ENCODE data around the gene SLC25A44.

The SLC25A44 gene

GRCh38 chr1:156194300-156194652 lies 372 bp downstream of the SLC25A44 start:
- H3K9me3 Mint-ChIP-seq: peaks cover 11% of the 10 kb centered on the region
- H3K27ac Mint-ChIP-seq: peak overlapping the region; percentile 97
- peaks cover 7% of the 10 kb centered on the region for H3K27me3 Mint-ChIP-seq (ENCODE audit: low read depth, poor library complexity)
- H3K4me1 Mint-ChIP-seq: peaks cover 34% of the 10 kb centered on the region
- H3K36me3 Mint-ChIP-seq (ENCODE audit: low read depth): peaks cover under 1% of the 10 kb centered on the region
- no peak for TF ChIP-seq CTCF (IDR thresholded peaks at IDR 0.05)
- DNase-seq: no peak
- peak overlapping the region; percentile 96 for H3K4me3 Mint-ChIP-seq

GRCh38 chr1:156195853-156196252 lies 1.9 kb downstream of the SLC25A44 start:
- DNase-seq: no peak
- Mint-ChIP-seq H3K4me3 (peak overlapping the region; percentile 96), H3K27ac (no peak overlapping the region), H3K4me1 (peaks cover 34% of the 10 kb centered on the region), H3K27me3 (ENCODE audit: low read depth, poor library complexity) (peaks cover 3% of the 10 kb centered on the region), H3K9me3 (no peaks in the 10 kb centered on the region), H3K36me3 (ENCODE audit: low read depth) (peaks cover 12% of the 10 kb centered on the region)
- TF ChIP-seq CTCF (IDR thresholded peaks at IDR 0.05): no peak

- TF ChIP-seq CTCF (IDR thresholded peaks at IDR 0.05): no peak
- H3K4me1 Mint-ChIP-seq: peaks cover 34% of the 10 kb centered on the region
- H3K4me3 Mint-ChIP-seq: no peak overlapping the region
- DNase-seq: no peak
- H3K9me3 Mint-ChIP-seq: no peaks in the 10 kb centered on the region
- peaks cover 12% of the 10 kb centered on the region for H3K36me3 Mint-ChIP-seq (ENCODE audit: low read depth)
- H3K27ac Mint-ChIP-seq: no peak overlapping the region
- peaks cover 3% of the 10 kb centered on the region for H3K27me3 Mint-ChIP-seq (ENCODE audit: low read depth, poor library complexity)
Measured at GRCh38 chr1:156196445-156196844, 2.5 kb downstream of the SLC25A44 start.

- peaks cover 18% of the 10 kb centered on the region for H3K4me1 Mint-ChIP-seq
- H3K27ac Mint-ChIP-seq: no peak overlapping the region
- H3K36me3 Mint-ChIP-seq (ENCODE audit: low read depth): peaks cover 12% of the 10 kb centered on the region
- TF ChIP-seq CTCF (IDR thresholded peaks at IDR 0.05): no peak
- no peaks in the 10 kb centered on the region for H3K9me3 Mint-ChIP-seq
- DNase-seq: no peak
- no peak overlapping the region for H3K4me3 Mint-ChIP-seq
- peaks cover 3% of the 10 kb centered on the region for H3K27me3 Mint-ChIP-seq (ENCODE audit: low read depth, poor library complexity)
Measured at GRCh38 chr1:156198831-156199349, 5.0 kb downstream of the SLC25A44 start.

- no peak for DNase-seq
- Mint-ChIP-seq H3K4me3 (no peak overlapping the region), H3K36me3 (ENCODE audit: low read depth) (peaks cover 12% of the 10 kb centered on the region), H3K9me3 (no peaks in the 10 kb centered on the region), H3K27me3 (ENCODE audit: low read depth, poor library complexity) (peaks cover 3% of the 10 kb centered on the region), H3K4me1 (peaks cover 10% of the 10 kb centered on the region), H3K27ac (no peak overlapping the region)
- TF ChIP-seq CTCF (IDR thresholded peaks at IDR 0.05): no peak
Measured at GRCh38 chr1:156200044-156200443, 6.1 kb downstream of the SLC25A44 start.

- DNase-seq: no peak
- Mint-ChIP-seq H3K4me1 (no peaks in the 10 kb centered on the region), H3K9me3 (no peaks in the 10 kb centered on the region), H3K27ac (no peak overlapping the region), H3K36me3 (ENCODE audit: low read depth) (peaks cover 16% of the 10 kb centered on the region), H3K4me3 (no peak overlapping the region), H3K27me3 (ENCODE audit: low read depth, poor library complexity) (no peaks in the 10 kb centered on the region)
- TF ChIP-seq CTCF (IDR thresholded peaks at IDR 0.05): no peak
Measured at GRCh38 chr1:156203331-156203730, 9.4 kb downstream of the SLC25A44 start.

All from nephron progenitor cell (in vitro differentiated cells).